SU-DHL-6 (cell line): ENCODE data around the gene RNF126.

Source experiments
- CTCF ChIP-seq: fragments of 200-600 bp; sonication (generic); IDR thresholded peaks from one replicate; pipeline ENCODE4 v1.5.1; 2017; ENCODE audit warnings: antibody characterized with exemption, mild to moderate bottlenecking, low read length, moderate library complexity; ENCODE audit not compliant: insufficient read depth, poor library complexity, severe bottlenecking
- EZH2phosphoT487 ChIP-seq: fragments of 200-600 bp; sonication (generic), shearing (Covaris generic); conservative IDR thresholded peaks from 2 replicates; pipeline ENCODE4 v1.6.1; 2018; ENCODE audit warnings: mild to moderate bottlenecking, antibody characterized with exemption, low read length, moderate library complexity, mixed read lengths

- TF ChIP-seq CTCF: no peak
- no peak for TF ChIP-seq EZH2phosphoT487
Observed at GRCh38 chr19:676339-677105, 13.5 kb upstream of the RNF126 start, which contains the start of gene FSTL3.
